Testis (tissue), 3 donors: ENCODE results near the gene PITPNM1. TPM values are rescaled to one million over a fixed set of nuclear protein-coding genes. Genes with fewer than 3 reads are reported as not detected.
"Not testable (repeated sequence)": the region's sequence is repeated elsewhere in the genome, so short reads cannot be mapped to it uniquely, and the experiment has no call there.

Source experiments
- DNase-seq: peaks from one replicate; pipeline ENCODE4 v3.0.0-alpha.2; 2019
- H3K27ac ChIP-seq, 2 donors: fragments of 200-600 bp; sonication (generic); one replicate each; pipeline ENCODE4 v1.5.1; 2019
- H3K27me3 ChIP-seq: fragments of 200-600 bp; sonication (generic); one replicate; pipeline ENCODE4 v1.5.1; 2019
- H3K36me3 ChIP-seq: fragments of 200-600 bp; sonication (generic); one replicate; pipeline ENCODE4 v1.5.1; 2017; ENCODE audit warnings: low read depth; ENCODE audit errors: missing control alignments
- H3K4me1 ChIP-seq: fragments of 200-600 bp; sonication (generic); one replicate; pipeline ENCODE4 v1.5.1; 2019
- H3K4me3 ChIP-seq, 2 donors: fragments of 200-600 bp; sonication (generic); one replicate each; pipeline ENCODE4 v1.5.1; 2017 to 2019
- H3K9me3 ChIP-seq: fragments of 200-600 bp; sonication (generic); one replicate; pipeline ENCODE4 v1.5.1; 2017
- CTCF ChIP-seq, 3 experiments: fragments of 450-650 bp in 2 of 3; fragments of 200-600 bp in 1 of 3; sonication (generic) in 1 of 3; IDR thresholded peaks; one replicate each; pipeline ENCODE4 v1.5.1; 2016 to 2019; ENCODE audit warnings: antibody characterized with exemption in 3 of 3, mild to moderate bottlenecking in 2 of 3, moderate library complexity in 1 of 3
- POLR2A ChIP-seq: fragments of 450-650 bp; IDR thresholded peaks from one replicate; pipeline ENCODE4 v1.6.1; 2017; ENCODE audit warnings: antibody characterized with exemption, mild to moderate bottlenecking, moderate library complexity
- WGBS, 2 donors: methylation state at CpG; one replicate each; pipeline ENCODE4 v1.1.5; 2018; 5-methylcytosine and 5-hydroxymethylcytosine counted together
- intact Hi-C: fragments of 100-400 bp; cut with DNase I; formaldehyde crosslinking; loops from one replicate; pipeline ENCODE4 v1.15.1; 2023; ENCODE audit warnings: low total_unique reads
- polyA plus RNA-seq: library from polyadenylated mRNA; stranded (reverse); fragments of 350-450 nt; fragmentation: Illumina TruSeq; extraction: RNeasy Lipid Tissue Mini Kit (QIAGEN cat#74804); gene quantifications from one replicate; pipeline ENCODE4 v1.2.3, GENCODE V29; 2014; ENCODE audit warnings: low read depth, low replicate concordance; ENCODE audit not compliant: insufficient read depth
- total RNA-seq, 2 donors: library from RNA; depleted of rRNA; stranded (reverse); fragments of >200 nt; gene quantifications; one replicate each; pipeline ENCODE4 v1.2.3, GENCODE V29; 2016

The PITPNM1 gene
- total and polyA plus RNA-seq, 3 donors from 2014 or later = 15.5 to 23.5 (median 19.6) TPM

GRCh38 chr11:67516806-67517205, 11.6 kb upstream of the PITPNM1 start:
- intact Hi-C loops = no loop called here
- no peak for DNase-seq
- 94% methylated on average over 9 of the region's 9 CpGs; no CpG with 5 or more reads in 1 of the 2 donors for WGBS, 2 donors

GRCh38 chr11:67514116-67514515, 9.0 kb upstream of the PITPNM1 start:
- no peaks in the 10 kb centered on the region for H3K4me1 ChIP-seq
- H3K36me3 ChIP-seq = no peaks in the 10 kb centered on the region
- H3K27me3 ChIP-seq = no peaks in the 10 kb centered on the region
- DNase-seq = no peak
- 67 to 69% methylated on average over 7 of the region's 7 CpGs for WGBS, 2 donors
- no peak overlapping the region for H3K4me3 ChIP-seq
- no peak overlapping the region for H3K27ac ChIP-seq
- no peaks in the 10 kb centered on the region for H3K9me3 ChIP-seq
- TF ChIP-seq CTCF (IDR thresholded peaks at IDR 0.05) (no peak), POLR2A (no peak)
- intact Hi-C loops = no loop called here

More at GRCh38 chr11:67516806-67517205, 11.6 kb upstream of the PITPNM1 start:
- Histone ChIP-seq H3K4me1 (no peaks in the 10 kb centered on the region), H3K36me3 (no peaks in the 10 kb centered on the region), H3K4me3 (no peak overlapping the region), H3K27ac (no peak overlapping the region), H3K9me3 (no peaks in the 10 kb centered on the region), H3K27me3 (no peaks in the 10 kb centered on the region)
- no peak for TF ChIP-seq POLR2A
- TF ChIP-seq CTCF (IDR thresholded peaks at IDR 0.05) = no peak

GRCh38 chr11:67511558-67511957, 6.4 kb upstream of the PITPNM1 start:
- H3K27me3 ChIP-seq, H3K9me3 ChIP-seq, H3K36me3 ChIP-seq, H3K4me3 ChIP-seq, H3K27ac ChIP-seq, intact Hi-C loops, H3K4me1 ChIP-seq, DNase-seq: not testable (repeated sequence)
- 91 to 95% methylated on average over 3 to 4 of the region's 4 CpGs for WGBS, 2 donors

- Histone ChIP-seq H3K4me1 (peaks cover 21% of the 10 kb centered on the region), H3K4me3 (no peak overlapping the region), H3K27ac (no peak overlapping the region), H3K9me3 (no peaks in the 10 kb centered on the region), H3K36me3 (no peaks in the 10 kb centered on the region), H3K27me3 (no peaks in the 10 kb centered on the region)
- DNase-seq = no peak
- no peak for TF ChIP-seq CTCF (IDR thresholded peaks at IDR 0.05)
- intact Hi-C loops = no loop called here
- 46 to 61% methylated on average over 3 of the region's 3 CpGs for WGBS, 2 donors
These were observed 4.8 kb upstream of the PITPNM1 start for GRCh38 chr11:67510023-67510345.

GRCh38 chr11:67508486-67509121, 3.4 kb upstream of the PITPNM1 start:
- no peaks in the 10 kb centered on the region for H3K27me3 ChIP-seq
- H3K9me3 ChIP-seq = no peaks in the 10 kb centered on the region
- intact Hi-C loops = no loop called here
- peak overlapping the region; percentile 95 to 97 for H3K27ac ChIP-seq
- peak; percentile 99 for DNase-seq
- peak overlapping the region; percentile 74 to 82 for H3K4me3 ChIP-seq
- H3K36me3 ChIP-seq = no peaks in the 10 kb centered on the region
- WGBS, 2 donors = 0 to 1% methylated on average over 30 to 57 of the region's 57 CpGs
- TF ChIP-seq POLR2A (no peak), CTCF (IDR thresholded peaks at IDR 0.05) (peak in 1 of 3 experiments; percentile 16)
- peaks cover 21% of the 10 kb centered on the region for H3K4me1 ChIP-seq
